OCI-LY7 (cell line): Measurements from ENCODE around the gene PCDH9. TPM values are rescaled to one million over a fixed set of nuclear protein-coding genes. Genes with fewer than 3 reads are reported as not detected.

Experiments used
- BruUV-seq: library from RNA; stranded (reverse); fragments of 400-500 nt; replicated peaks from 2 replicates; lab custom pipeline; 2021; lab: Mats Ljungman, UMichigan
- CTCF ChIA-PET: fragments of 300-600 bp; sonication (Branson Sonifier 250); formaldehyde crosslinking; loops from one replicate; lab custom pipeline; 2022; ENCODE audit warnings: antibody characterized with exemption; ENCODE audit not compliant: unreplicated experiment; lab: Charles Lee
- POLR2A ChIA-PET: fragments of 300-600 bp; sonication (Branson Sonifier 250); formaldehyde crosslinking; loops from one replicate; lab custom pipeline; 2022; ENCODE audit warnings: antibody characterized with exemption; lab: Charles Lee
- DNase-seq: peaks from one replicate; pipeline ENCODE4 v3.0.0-alpha.2; 2015; ENCODE audit warnings: low spot score
- H2AFZ ChIP-seq: fragments of 200-600 bp; sonication (generic), shearing (Covaris generic); 2 replicates; pipeline ENCODE4 v1.6.1; 2014; ENCODE audit warnings: mild to moderate bottlenecking, antibody characterized with exemption, low read length, moderate library complexity
- H3K27ac ChIP-seq: fragments of 200-600 bp; sonication (generic); 2 replicates; pipeline ENCODE4 v1.5.1; 2014; ENCODE audit warnings: mixed run types, low read depth, mild to moderate bottlenecking, moderate library complexity, low read length, inconsistent platforms; ENCODE audit not compliant: poor library complexity, severe bottlenecking
- H3K36me3 ChIP-seq: fragments of 200-600 bp; sonication (generic); 2 replicates; pipeline ENCODE4 v1.6.1; 2014; ENCODE audit warnings: mild to moderate bottlenecking, antibody characterized with exemption, low read length, moderate library complexity, mixed read lengths; ENCODE audit not compliant: insufficient read depth
- H3K4me1 ChIP-seq: fragments of 200-600 bp; sonication (generic); 2 replicates; pipeline ENCODE4 v1.5.1; 2014; ENCODE audit warnings: mild to moderate bottlenecking, low read length; ENCODE audit not compliant: insufficient read depth, poor library complexity, severe bottlenecking
- H3K4me2 ChIP-seq: fragments of 200-600 bp; sonication (generic); 2 replicates; pipeline ENCODE4 v1.6.1; 2014; ENCODE audit warnings: mild to moderate bottlenecking, low read length
- H3K4me3 ChIP-seq: fragments of 200-600 bp; sonication (generic); 2 replicates; pipeline ENCODE4 v1.5.1; 2014; ENCODE audit warnings: mild to moderate bottlenecking, low read depth, low read length; ENCODE audit not compliant: poor library complexity, severe bottlenecking
- H3K79me2 ChIP-seq: fragments of 200-600 bp; sonication (generic); 2 replicates; pipeline ENCODE4 v1.6.1; 2016; ENCODE audit warnings: low read depth, mild to moderate bottlenecking, low read length, moderate library complexity, mixed read lengths; ENCODE audit not compliant: insufficient read depth
- H3K9me2 ChIP-seq: fragments of 200-600 bp; sonication (generic); 2 replicates; pipeline ENCODE4 v1.6.1; 2016; ENCODE audit warnings: mild to moderate bottlenecking, low read length, mixed read lengths; ENCODE audit not compliant: insufficient read depth
- H3K9me3 ChIP-seq: fragments of 200-600 bp; sonication (generic); 2 replicates; pipeline ENCODE4 v1.6.1; 2014; ENCODE audit warnings: mild to moderate bottlenecking, mixed run types, low read length, mixed read lengths
- H4K20me1 ChIP-seq: fragments of 200-600 bp; sonication (generic); 2 replicates; pipeline ENCODE4 v1.6.1; 2014; ENCODE audit warnings: mild to moderate bottlenecking, antibody characterized with exemption, low read length, moderate library complexity, mixed read lengths; ENCODE audit not compliant: insufficient read depth
- EZH2phosphoT487 ChIP-seq: fragments of 200-600 bp; sonication (generic); IDR thresholded peaks from 2 replicates; pipeline ENCODE4 v1.6.1; 2018; ENCODE audit warnings: low read depth, borderline replicate concordance, mild to moderate bottlenecking, mixed run types, antibody characterized with exemption, low read length, moderate library complexity, mixed read lengths
- intact Hi-C: fragments of 100-400 bp; cut with micrococcal nuclease; formaldehyde crosslinking; loops from one replicate; pipeline ENCODE4 v1.10.0; 2022; ENCODE audit not compliant: unreplicated experiment
- total RNA-seq, 2 experiments: library from RNA; depleted of rRNA in 1 of 2; stranded (reverse); fragments of >200 nt in 1 of 2; shearing (Covaris generic) in 1 of 2; gene quantifications; 2 replicates each; pipeline ENCODE4 v1.2.3, GENCODE V29; 2014 to 2022
- TF ChIP-seq, protein P1 (sequence below): fragments of 200-600 bp; sonication (generic); conservative IDR thresholded peaks from 2 replicates; pipeline ENCODE4 v1.5.1; 2014; ENCODE audit warnings: mild to moderate bottlenecking, antibody characterized with exemption, low read length, moderate library complexity, mixed read lengths

PCDH9 gene
- total RNA-seq, 2 experiments from 2014 or later = 20.1 to 26.0 TPM

GRCh38 chr13:67087527-67087926 is 142.6 kb downstream of the PCDH9 start:
- intact Hi-C loops = no loop called here
- Histone ChIP-seq H3K4me3 (no peak overlapping the region), H3K27ac (no peak overlapping the region), H3K9me2 (no peaks in the 10 kb centered on the region), H3K79me2 (no peaks in the 10 kb centered on the region), H3K9me3 (no peaks in the 10 kb centered on the region), H3K36me3 (no peaks in the 10 kb centered on the region), H3K4me1 (no peaks in the 10 kb centered on the region), H2AFZ (peak overlapping the region; percentile 30), H4K20me1 (no peaks in the 10 kb centered on the region), H3K4me2 (no peak overlapping the region)
- ChIA-PET POLR2A (interaction anchor here (0.6 to 0.9 kb wide), 3 partner anchors 10 to 55 kb away, joined by 3 to 4 read pairs (median 3); no protein-coding TSS in a partner anchor), CTCF (no interaction called here)
- DNase-seq = no peak
- BruUV-seq = no TSS peak
- TF ChIP-seq EZH2phosphoT487 = no peak
- TF ChIP-seq, protein P1, sequence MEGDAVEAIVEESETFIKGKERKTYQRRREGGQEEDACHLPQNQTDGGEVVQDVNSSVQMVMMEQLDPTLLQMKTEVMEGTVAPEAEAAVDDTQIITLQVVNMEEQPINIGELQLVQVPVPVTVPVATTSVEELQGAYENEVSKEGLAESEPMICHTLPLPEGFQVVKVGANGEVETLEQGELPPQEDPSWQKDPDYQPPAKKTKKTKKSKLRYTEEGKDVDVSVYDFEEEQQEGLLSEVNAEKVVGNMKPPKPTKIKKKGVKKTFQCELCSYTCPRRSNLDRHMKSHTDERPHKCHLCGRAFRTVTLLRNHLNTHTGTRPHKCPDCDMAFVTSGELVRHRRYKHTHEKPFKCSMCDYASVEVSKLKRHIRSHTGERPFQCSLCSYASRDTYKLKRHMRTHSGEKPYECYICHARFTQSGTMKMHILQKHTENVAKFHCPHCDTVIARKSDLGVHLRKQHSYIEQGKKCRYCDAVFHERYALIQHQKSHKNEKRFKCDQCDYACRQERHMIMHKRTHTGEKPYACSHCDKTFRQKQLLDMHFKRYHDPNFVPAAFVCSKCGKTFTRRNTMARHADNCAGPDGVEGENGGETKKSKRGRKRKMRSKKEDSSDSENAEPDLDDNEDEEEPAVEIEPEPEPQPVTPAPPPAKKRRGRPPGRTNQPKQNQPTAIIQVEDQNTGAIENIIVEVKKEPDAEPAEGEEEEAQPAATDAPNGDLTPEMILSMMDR = no peak

GRCh38 chr13:67086260-67086659 is 143.9 kb downstream of the PCDH9 start:
- H3K4me1 ChIP-seq = no peaks in the 10 kb centered on the region
- TF ChIP-seq, protein P1 = no peak
- TF ChIP-seq EZH2phosphoT487 = no peak
- CTCF ChIA-PET = no interaction called here
- DNase-seq = no peak
- no peak overlapping the region for H3K27ac ChIP-seq
- intact Hi-C loops = no loop called here
- POLR2A ChIA-PET = interaction anchor here (0.7 kb wide), 2 partner anchors 25 to 110 kb away, joined by 3 read pairs; no protein-coding TSS in a partner anchor
- H3K9me3 ChIP-seq = no peaks in the 10 kb centered on the region
- peak overlapping the region; percentile 63 for H2AFZ ChIP-seq
- no peaks in the 10 kb centered on the region for H3K36me3 ChIP-seq
- H4K20me1 ChIP-seq = no peaks in the 10 kb centered on the region
- no TSS peak for BruUV-seq
- no peaks in the 10 kb centered on the region for H3K79me2 ChIP-seq
- H3K4me2 ChIP-seq = peak overlapping the region; percentile 18; the same call in 1 of the 2 replicates
- H3K9me2 ChIP-seq = no peaks in the 10 kb centered on the region
- no peak overlapping the region for H3K4me3 ChIP-seq

GRCh38 chr13:67084066-67084465 is 146.1 kb downstream of the PCDH9 start:
- intact Hi-C loops = no loop called here
- H4K20me1 ChIP-seq = no peaks in the 10 kb centered on the region
- H2AFZ ChIP-seq = no peak overlapping the region
- no peaks in the 10 kb centered on the region for H3K36me3 ChIP-seq
- no peaks in the 10 kb centered on the region for H3K4me1 ChIP-seq
- no TSS peak for BruUV-seq
- no peak overlapping the region for H3K27ac ChIP-seq
- H3K9me3 ChIP-seq = no peaks in the 10 kb centered on the region; the same call in 1 of the 2 replicates
- H3K4me3 ChIP-seq = no peak overlapping the region
- POLR2A ChIA-PET = interaction anchor here (1.2 to 1.4 kb wide), 2 partner anchors 17 to 18 kb away, joined by 3 to 4 read pairs; no protein-coding TSS in a partner anchor
- H3K9me2 ChIP-seq = no peaks in the 10 kb centered on the region
- CTCF ChIA-PET = no interaction called here
- H3K4me2 ChIP-seq = no peak overlapping the region
- no peak for DNase-seq
- H3K79me2 ChIP-seq = no peaks in the 10 kb centered on the region
- TF ChIP-seq, protein P1 = no peak
- no peak for TF ChIP-seq EZH2phosphoT487
